Muscle of arm (tissue), 12 donors: ENCODE results near the gene NOSTRIN. TPM values are rescaled to one million over a fixed set of nuclear protein-coding genes. Genes with fewer than 3 reads are reported as not detected.

Experiments
- polyA plus RNA-seq, 12 donors: library from polyadenylated mRNA; unstranded; fragments of 120-200 nt; gene quantifications; one replicate each; pipeline ENCODE4 v1.2.1, GENCODE V29; 2013; ENCODE audit not compliant: insufficient read length in 12 of 12

NOSTRIN gene
- polyA plus RNA-seq, 12 donors = 6.3 to 26.7 (median 11.3) TPM; not detected in 1

Other genes with a start within 250 kb of the NOSTRIN start
- gene SPC25, start 87.8 kb downstream of the NOSTRIN start, polyA plus RNA-seq = 10 to 100 TPM in 7 of 12 donors, 1 to 10 TPM in 4, not detected in 1; 7.2 to 16.3 (median 12.0) TPM
- gene G6PC2, start 98.7 kb downstream of the NOSTRIN start, polyA plus RNA-seq = not detected
- under 1 TPM in 6 of 12 donors, not detected in 6; 0.04 to 0.44 (median 0.12) TPM for gene ABCB11, start 228.7 kb downstream of the NOSTRIN start, polyA plus RNA-seq